NCI-H128 (cell line): ENCODE measurements around the gene SLC24A1.
"Not testable (repeated sequence)": the region's sequence is repeated elsewhere in the genome, so short reads cannot be mapped to it uniquely, and the experiment has no call there.

Experiments used
- DNase-seq: peaks from one replicate; lab custom pipeline; 2025; ENCODE audit not compliant: unreplicated experiment; lab: John Stamatoyannopoulos, UW

Gene SLC24A1

DNA sequence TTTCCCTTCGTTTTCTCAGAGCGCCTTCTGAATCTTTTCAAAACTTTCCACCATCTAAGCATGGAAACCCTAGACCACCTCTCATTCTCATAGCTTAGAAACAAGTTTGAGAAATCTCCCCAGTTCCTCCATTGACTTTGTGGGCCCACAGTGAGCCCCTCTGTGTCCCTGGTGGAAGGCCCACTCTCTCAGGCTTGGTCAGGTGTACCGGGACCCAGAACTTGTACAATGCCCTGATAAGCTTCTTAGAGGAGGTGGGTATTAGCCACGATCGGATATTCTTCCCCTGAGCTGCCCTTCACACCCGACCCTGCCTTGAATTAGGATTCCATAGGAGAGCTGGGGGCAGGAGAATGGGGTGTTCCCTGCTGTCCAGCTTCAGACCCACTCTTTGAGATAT lies at the start of gene SLC24A1:
Gene SLC24A1, plus strand, starts transcription at position 301 of the 400 bp plus-strand sequence. CDS start 2,143 bp downstream, outside the sequence.
- no peak for DNase-seq

DNA sequence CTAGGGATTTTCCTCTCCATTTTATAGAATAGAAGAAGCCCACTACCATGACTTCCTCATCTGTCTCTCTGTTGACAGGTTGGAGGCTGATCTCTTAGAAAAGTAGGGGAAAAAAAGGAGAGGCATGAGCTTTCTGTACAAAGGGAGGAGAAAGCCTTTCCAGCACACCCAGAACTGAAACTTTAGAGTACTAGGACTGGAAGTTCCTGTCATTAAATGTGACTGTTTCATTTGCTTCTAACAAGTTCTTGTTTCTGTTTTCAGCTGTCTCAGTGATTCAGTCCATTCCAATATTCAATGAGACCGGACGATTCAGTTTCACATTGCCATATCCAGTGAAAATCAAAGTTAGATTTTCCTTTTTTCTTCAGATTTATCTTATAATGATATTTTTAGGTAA lies 49.8 kb upstream of the SLC24A1 start:
- DNase-seq, result no peak

DNA sequence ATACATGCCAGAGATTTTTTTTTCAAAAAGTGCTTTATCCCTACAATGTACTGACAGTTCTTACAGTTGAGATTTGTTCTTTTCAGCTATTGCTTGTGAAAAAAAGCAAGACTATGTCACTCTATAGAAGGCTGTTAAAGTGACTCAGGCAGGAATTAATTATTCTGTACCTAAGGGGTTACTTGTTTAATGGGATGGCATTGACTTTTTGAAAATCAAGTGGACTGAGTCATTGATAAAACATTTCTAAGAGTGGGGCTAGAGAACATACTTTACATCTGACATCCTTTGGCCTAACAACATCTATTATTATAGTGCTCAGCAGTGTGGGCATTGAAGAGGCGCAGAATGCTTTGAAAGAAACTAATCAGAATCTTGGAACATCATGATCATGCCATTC lies 45.1 kb upstream of the SLC24A1 start:
- no peak for DNase-seq

DNA sequence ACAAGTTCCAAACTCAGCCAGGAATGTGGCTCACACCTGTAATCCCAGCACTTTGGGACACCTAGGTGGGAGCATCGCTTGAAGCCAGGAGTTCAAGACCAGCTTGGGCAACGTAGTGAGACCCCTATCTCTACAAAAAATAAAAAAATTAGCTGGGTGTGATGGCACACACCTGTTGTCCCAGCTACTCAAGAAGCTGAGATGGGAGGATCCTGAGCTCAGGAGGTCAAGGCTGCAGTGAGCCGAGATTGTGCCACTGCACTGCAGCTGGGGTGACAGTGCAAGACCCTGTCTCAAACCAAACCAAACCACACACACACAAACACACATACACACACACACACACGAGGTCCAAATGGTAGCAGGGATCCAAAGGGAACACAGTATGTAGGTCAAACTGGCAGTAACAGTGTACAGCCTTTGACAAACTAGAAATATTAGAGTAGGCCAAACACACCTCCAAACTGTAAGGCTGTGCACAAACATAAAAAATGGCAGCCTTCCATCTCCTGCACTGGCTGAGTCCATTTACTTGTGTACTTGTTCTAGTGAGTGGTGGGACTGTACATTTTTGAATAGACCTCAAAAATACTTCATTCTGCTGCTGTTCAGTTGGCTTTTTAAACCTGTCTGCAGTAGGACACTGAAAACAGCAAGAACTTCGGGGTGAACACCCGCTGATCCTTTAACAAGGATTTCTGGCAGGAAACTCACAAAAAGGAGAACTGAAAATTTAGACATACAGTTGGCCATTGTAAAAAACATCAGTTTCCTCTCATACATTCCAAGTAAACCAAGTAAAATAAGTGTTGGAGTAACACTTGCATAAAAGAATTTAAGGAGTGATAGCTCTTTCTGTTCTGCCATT lies 44.4 kb upstream of the SLC24A1 start:
- DNase-seq, result no peak

DNA sequence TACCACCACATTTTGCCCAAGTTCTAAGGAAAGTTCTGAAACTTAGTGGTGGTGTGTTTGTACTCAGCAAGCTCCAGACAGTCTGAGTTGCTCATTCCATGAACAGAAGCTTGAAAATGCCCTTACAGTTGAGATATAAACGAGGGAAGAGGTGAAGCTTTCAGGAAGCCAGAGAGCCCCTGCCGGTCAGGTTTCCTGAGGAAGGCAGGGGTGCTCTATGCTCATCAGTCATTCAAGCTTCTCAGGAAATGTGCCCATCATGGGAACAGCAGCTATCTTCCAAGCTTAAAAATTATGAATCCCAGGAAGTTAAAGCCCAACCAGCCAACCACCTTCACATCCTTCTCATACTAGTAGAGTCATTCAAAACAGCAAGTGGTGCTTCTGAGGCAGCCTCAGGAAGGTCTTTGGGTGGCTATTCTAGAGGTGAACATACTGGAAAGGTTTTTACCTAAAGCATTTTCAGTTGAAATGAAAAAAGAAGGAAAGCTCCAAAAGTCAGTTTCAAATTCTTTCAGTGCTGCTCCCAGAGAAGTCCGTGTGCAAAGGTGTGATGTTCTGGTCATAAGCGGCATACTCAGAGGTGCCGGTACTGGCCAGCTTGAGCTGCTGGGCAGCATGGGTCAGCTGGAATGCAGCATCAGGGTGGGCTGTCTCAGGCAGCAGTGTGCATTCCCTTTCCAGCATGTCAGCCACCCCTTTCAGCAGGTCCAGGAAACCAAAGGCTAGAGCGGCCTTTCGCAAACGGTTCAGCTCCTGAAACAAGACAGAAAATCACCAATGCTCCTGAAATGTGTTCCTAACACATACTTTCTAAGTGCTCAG lies 42.6 kb upstream of the SLC24A1 start:
- DNase-seq, result no peak

DNA sequence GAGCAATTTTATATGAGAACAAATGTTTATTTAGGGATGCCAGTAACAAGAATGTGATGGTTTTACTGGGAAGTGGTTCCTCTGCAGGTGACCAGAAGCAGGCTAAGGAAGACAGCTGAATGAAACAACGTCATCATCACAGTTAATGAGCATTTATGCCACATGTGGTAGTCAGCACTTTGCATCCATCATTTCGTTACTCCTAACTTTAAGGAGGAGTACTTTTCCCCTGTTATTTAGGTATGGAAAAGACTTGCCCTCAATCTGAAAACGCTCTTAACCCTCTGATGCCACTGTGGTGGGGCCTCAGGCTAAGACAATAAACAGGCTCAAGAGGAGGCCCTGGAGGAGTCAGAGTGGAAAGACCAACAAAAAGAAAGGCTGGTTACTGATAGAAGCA lies 42.0 kb upstream of the SLC24A1 start:
- no peak for DNase-seq

DNA sequence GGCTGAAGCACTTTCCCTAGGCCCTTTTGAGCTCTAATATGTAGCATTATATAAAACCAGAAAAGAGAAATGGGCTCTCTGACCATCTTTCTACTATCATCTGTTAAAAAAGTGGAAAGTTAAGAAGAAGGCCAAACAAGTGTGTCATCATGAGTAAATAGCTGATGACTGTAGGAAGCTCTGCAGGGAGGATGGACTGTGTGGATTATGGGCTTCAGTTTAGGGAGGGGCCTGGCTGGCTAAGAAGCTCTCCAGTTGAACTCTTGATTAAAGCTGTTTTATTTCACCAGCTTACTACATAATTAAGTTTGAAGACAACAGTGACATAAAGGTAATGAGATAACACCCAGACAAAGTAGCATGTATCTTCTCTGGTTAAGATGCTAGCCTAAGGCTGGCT lies 41.5 kb upstream of the SLC24A1 start:
- DNase-seq, result no peak

DNA sequence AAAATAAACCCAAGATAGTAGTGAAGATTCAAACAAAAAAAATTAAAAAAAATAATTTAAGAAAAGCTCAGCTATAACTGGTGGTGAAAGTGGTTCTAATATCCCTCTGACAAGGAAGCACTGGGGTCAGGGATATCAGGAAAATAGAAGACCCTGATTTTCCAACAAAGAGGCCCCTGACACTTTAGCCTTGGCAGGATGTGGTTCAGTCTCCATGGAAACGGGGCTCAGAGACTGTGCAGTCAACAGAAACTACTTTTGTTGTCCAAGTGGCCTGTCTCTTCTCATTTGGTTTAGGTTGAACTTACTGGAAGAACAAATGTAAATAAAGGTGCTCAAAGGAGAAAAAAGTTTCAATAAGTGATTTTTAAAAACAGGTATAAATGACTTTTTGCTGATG lies 38.0 kb upstream of the SLC24A1 start:
- DNase-seq, result no peak

DNA sequence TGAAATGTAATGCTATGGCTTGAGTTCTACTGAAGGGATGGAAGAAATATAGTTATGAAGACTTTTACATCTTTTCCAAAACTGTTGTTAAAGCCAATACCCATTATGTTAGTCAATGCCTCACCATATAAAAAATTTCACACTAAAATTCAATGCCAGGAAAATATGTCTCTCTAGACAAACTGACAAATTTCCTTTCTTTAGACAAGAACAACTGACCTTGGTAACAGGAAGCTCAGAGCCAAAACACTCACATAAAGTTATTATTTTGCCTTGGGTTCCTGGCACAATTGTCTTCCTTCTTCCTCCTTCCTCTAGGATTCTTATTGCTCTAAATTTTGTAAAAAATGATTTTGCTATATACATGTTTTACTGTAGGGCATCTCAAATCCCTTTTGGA lies 37.5 kb upstream of the SLC24A1 start:
- DNase-seq, result no peak

DNA sequence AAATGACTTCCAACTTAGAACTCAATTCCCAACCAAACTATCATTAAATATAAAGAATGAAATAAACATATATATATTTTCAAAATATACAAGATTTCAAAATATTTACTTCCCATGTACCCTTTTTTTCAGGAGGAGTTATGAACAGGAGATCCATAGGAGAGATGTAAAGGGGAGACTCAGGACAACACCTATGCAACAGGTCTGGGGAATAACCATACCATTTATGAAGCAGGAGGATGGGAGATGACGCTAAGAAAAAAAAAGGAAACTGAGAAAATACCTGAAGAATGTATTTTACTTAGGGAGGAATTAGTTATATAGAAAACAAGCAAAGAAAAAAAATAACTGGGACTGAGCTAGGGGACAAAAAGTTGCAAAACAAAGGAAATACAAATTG lies 34.6 kb upstream of the SLC24A1 start:
- no peak for DNase-seq

DNA sequence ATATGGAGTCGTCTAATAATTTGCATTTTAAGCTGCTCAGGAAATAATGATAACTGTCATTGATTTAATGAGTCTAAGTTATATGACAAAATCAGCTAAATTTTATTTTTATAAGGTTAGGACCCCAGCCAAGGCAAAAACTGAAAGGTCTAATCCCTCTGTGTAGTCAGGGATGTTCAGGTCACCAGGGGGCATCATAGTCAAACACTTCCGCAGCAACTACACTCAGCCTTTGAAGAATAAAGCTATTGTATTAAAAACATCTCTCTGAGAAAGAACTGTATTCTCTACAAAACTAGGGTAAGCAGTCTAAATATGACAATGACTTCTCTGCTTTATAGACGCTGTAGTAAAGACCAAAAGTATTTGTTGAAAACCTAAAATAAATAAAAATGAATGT lies 25.8 kb upstream of the SLC24A1 start:
- DNase-seq, result no peak

DNA sequence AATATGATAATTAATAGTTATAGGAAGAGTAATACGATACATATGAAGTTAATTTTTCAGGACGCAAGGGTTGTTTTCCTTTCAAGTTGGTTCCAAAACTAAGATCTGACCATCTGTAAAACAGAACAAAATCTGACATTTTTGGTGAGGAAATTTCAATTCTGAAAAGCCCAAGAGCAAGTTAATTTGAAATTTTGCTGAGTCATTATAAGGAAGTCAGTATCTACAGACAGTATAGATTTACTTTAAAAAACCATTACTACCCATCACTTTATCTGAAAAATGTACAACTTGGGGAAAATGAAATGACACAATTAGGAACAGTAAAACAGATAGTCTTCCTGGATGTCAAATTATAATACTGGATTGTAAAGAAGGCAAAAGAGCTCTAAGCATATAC lies 23.3 kb upstream of the SLC24A1 start:
- no peak for DNase-seq

DNA sequence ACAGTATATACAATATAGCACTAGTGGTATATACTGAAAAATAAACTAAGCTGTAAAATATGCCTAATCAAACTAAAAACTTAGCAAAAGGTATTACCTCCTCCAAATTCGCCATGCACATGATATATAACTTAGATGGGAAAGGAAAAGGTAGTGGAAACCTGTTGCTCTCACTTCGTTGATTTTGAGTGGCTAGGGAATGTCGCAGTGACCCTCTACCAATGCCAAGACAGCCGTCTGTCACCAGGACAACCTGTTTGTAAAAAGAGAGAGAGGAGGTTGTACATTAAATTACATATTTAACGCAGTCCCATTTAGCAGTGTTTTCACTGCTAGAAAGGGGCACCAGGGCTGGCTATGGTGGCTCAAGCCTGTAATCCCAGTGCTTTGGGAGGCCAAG lies 22.1 kb upstream of the SLC24A1 start:
- no peak for DNase-seq

DNA sequence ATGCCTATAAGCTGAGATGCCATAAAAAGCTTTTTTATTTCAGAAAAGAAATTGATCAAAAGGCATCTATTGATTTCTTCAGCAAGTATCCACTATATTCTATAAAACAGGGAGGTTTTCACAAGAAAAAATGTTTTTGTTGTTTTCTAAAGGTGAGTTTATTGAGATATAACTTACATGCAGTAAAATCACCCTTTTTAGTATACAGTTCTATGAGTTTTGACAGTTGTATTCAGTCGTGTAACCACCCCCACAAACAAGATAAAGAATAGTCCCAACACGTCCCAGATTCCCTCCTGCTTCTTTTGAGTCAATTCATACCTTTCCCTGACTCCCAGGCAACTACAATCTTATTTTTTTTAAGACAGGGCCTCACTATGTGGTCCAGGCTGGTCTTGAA lies 18.6 kb upstream of the SLC24A1 start:
- DNase-seq, result no peak

DNA sequence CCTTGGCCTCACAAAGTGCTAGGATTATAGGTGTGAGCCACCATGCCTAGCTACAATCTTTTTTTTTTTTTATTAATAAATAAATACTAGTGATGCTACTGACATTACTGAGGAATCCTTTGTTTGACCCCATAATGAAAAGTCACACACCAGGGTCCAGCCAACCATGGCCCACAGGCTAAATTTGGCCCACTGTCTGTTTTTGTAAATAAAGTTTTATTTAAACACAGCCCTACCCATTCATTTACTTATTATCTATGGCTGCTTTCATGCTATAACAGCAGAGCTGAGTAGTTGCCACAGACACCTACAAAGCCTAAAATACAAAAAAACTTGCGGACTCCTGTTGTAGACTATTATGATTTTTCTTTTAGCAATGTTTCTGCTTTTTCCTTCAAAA lies 18.2 kb upstream of the SLC24A1 start:
- no peak for DNase-seq

DNA sequence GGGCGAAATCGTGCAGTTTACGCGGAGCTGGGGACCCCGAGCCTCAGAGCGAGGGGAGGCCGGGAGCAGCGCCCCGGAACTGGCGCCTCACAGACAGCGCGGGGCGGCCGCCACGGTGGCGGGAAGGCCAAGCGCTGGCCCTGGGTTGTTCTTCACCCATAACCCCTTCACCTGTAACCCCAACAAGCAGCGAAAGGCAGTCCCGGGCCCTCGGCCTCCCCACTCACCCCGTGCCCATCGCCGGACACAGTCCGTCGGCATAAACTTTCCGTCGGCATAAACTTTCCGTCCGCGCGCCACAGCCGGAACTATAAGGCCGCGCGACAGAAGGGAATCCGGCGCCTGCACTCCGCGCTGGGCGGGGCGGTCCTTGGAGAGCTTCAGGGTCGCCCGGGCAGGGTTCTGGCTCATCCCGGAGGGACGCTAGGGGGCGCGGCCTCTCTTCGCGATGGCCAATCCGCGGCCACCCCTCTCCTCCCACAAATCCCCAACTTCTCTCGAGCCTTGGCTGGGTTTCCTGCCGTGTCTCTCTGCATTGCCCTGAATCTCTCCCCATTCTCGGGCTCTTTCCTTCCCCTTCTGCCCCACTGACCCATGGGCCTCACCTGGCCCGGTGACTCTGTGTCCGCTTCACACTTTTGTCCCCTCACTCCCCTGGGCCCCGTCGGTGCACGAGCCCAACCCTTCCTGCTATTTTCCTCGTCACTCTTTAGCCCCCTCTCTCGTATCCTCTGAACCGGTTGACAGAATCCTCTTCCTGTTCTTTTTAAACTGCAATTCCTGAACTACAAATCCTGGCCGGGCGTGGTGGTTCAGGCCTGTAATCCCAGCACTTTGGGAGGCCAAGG lies 10.6 kb upstream of the SLC24A1 start, which contains the start of gene INTS14:
Gene INTS14, minus strand, starts transcription at position 261 of the 848 bp plus-strand sequence. CDS start 3,751 bp downstream, outside the sequence.
- peak; percentile 85 for DNase-seq

DNA sequence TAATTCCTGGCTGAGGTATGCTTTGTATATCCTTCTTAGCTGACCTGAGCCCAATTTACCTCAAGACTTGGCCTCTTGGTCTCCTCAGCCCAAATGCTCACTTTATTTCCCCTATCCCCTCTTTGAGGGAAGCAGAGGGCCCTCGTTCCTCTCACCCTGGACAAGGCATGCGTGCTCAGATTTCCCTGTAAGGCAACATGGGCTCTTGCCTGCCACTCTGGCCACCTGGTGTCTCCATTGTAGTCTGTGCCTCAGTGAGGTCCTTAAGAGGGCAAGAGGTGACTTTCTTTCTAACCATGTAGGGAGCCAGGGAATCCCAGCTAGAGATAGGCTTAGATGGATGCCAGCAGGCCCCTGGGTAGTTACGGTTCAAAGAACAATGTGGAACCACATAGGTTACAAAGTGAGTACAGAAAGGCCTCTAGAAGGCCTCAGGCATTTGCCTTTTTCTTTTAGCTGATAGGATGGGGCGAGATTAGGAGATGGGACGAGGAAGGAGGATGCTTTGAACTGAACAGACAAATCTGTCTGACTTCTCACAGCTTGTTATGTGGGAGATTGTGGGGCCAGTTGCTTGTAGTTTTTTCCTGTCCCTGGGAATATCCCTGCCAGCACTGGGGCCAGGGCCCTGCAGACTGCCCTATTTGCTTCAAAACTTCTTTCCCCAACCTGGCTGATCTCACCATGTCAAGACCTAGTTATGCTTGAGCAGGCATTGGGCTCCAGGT lies 9.7 kb upstream of the SLC24A1 start:
- no peak for DNase-seq

DNA sequence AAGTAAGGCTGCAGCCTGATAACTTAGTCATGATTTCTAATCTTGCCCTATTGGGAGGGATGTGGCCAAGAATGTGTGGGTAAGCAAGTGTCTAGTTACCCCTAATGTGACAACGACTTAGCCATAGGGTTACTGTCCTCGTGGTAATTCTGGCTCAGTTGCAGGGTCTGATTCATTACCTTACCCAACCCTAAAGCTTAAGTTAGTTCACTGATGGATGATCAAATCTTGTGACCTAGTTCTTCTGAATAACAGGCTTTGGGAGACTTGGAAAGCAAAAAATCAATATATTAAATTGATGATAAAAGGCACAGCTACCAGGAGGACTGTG lies 9.2 kb upstream of the SLC24A1 start:
- DNase-seq, result no peak

DNA sequence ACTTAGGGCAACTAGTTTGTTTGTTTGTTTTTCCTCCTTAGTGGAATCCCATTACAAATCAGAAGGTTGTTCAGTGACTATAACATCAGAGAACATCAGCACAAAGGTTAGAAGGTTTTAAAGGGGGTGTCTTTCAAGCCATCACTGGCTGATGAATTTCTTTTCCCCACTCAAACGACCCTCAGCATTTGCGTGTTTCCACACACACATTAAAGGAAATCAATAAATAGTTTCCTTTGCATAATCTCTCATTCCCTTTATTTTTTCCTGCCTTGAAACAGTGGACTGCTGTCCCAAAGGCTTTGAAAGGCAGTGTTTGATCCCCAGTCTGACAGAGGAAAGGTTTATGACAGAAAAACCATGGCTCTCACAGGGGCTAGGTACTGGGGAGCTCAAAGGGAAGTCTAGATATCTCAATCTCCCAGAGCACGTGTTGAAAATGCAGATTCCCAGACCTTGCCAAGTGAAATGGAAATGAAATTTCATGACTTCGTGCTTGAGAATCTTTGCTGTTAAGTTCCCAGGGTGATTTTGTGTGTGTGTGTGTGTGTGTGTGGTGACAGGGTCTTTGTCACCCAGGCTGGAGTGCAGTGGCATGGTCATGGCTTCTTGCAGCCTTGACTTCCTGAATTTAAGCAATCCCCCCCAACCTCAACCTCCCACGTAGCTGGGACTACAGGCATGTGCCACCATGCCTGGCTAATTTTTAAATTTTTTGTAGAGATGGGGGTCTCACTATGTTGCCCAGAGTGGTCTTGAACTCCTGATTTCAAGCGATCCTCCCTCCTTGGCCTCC lies 8.6 kb upstream of the SLC24A1 start:
- no peak for DNase-seq

DNA sequence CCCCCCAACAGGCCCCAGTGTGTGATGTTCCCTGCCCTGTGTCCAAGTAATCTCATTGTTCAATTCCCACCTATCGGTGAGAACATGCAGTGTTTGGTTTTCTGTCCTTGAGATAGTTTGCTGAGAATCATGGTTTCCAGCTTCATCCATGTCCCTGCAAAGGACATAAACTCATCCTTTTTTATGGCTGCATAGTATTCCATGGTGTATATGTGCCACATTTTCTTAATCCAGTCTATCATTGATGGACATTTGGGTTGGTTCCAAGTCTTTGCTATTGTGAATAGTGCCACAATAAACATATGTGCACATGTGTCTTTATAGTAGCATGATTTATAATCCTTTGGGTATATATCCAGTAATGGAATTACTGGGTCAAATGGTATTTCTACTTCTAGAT lies 5.9 kb upstream of the SLC24A1 start:
- not testable (repeated sequence) for DNase-seq
